K562 (cell line): ENCODE measurements around the gene GAK. TPM values are rescaled to one million over a fixed set of nuclear protein-coding genes. Genes with fewer than 3 reads are reported as not detected.

Source experiments
- ATAC-seq: fragments of 200-7000 bp; cut with Tn5 transposase; 3 replicates; pipeline ENCODE4 v1.9.1; 2020; ENCODE audit warnings: moderate library complexity
- BruUV-seq: library from RNA; stranded (reverse); fragments of 400-500 nt; replicated peaks from 2 replicates; lab custom pipeline; 2021; lab: Mats Ljungman, UMichigan
- CTCF ChIA-PET: fragments of 300-600 bp; formaldehyde crosslinking; extraction: SDS; loops from one replicate; lab custom pipeline; 2021; ENCODE audit warnings: low intra/inter-chr PET ratio; lab: Yijun Ruan, JAX
- POLR2A ChIA-PET: fragments of 300-600, 350-650 bp; sonication (Branson Sonifier 250); formaldehyde crosslinking; extraction: SDS; loops from one replicate; lab custom pipeline; 2021; ENCODE audit warnings: antibody characterized with exemption, inconsistent platforms; lab: Yijun Ruan, JAX
- DNase-seq, 4 experiments: peaks; one replicate each; pipeline versions ENCODE4 v3.0.0 to v3.0.0-alpha.2; 2011 to 2018; ENCODE audit warnings: low spot score in 3 of 4, mixed read lengths in 3 of 4; ENCODE audit errors: extremely low read depth in 1 of 4
- FAIRE-seq: peaks from 2 replicates; lab custom pipeline; 2011; peaks lifted over from hg19 to GRCh38; lab: Jason Lieb, UNC
- H2AFZ ChIP-seq: 2 replicates; pipeline ENCODE4 v1.6.0; 2011; ENCODE audit warnings: low read depth, low read length, control low read depth, inconsistent platforms
- H3K27ac ChIP-seq: fragments of 200-600 bp; 3 replicates; pipeline ENCODE4 v1.8.0; 2011; ENCODE audit warnings: low read depth, mild to moderate bottlenecking, control low read depth, inconsistent platforms, low read length, moderate library complexity, mixed read lengths; ENCODE audit errors: extremely low read depth
- H3K27me3 ChIP-seq, 2 experiments: fragments of 300-600 bp in 1 of 2; 2 replicates in 1 of 2; 3 replicates in 1 of 2; pipeline versions ENCODE4 v1.6.0 to v1.8.0; 2011; ENCODE audit warnings: inconsistent platforms in 2 of 2, low read length in 2 of 2, mild to moderate bottlenecking in 1 of 2, mixed read lengths in 1 of 2, moderate library complexity in 1 of 2; ENCODE audit not compliant: control insufficient read depth in 2 of 2, insufficient read depth in 2 of 2
- H3K36me3 ChIP-seq: fragments of 300-600 bp; 3 replicates; pipeline ENCODE4 v1.8.0; 2011; ENCODE audit warnings: mild to moderate bottlenecking, low read length, inconsistent platforms; ENCODE audit not compliant: control insufficient read depth, insufficient read depth
- H3K4me1 ChIP-seq, 2 experiments: fragments of 200-600 bp in 1 of 2; replicated peaks in 1 of 2; 2 replicates in 1 of 2; 3 replicates in 1 of 2; pipeline versions ENCODE4 v1.5.1 to v1.8.0; 2011; ENCODE audit warnings: inconsistent platforms in 2 of 2, low read length in 2 of 2, mild to moderate bottlenecking in 1 of 2, mixed read lengths in 1 of 2, moderate library complexity in 1 of 2; ENCODE audit not compliant: control insufficient read depth in 2 of 2, insufficient read depth in 2 of 2
- H3K4me2 ChIP-seq: 2 replicates; pipeline ENCODE4 v1.6.1; 2011; ENCODE audit warnings: low read length, control low read depth, inconsistent platforms, mixed read lengths; ENCODE audit not compliant: insufficient read depth
- H3K4me3 ChIP-seq: fragments of 200-600 bp; sonication (generic), shearing (Covaris generic); 2 replicates; pipeline ENCODE4 v1.5.1; 2016; ENCODE audit warnings: control low read depth, inconsistent platforms
- H3K79me2 ChIP-seq: fragments of 200-600 bp; 3 replicates; pipeline ENCODE4 v1.8.0; 2011; ENCODE audit warnings: low read length, inconsistent platforms; ENCODE audit not compliant: control insufficient read depth, insufficient read depth
- H3K9ac ChIP-seq, 2 experiments: 2 replicates each; pipeline versions ENCODE4 v1.6.0 to v1.6.1; 2011; ENCODE audit warnings: low read depth in 2 of 2, low read length in 2 of 2, control low read depth in 1 of 2, inconsistent platforms in 1 of 2, mild to moderate bottlenecking in 1 of 2, mixed read lengths in 1 of 2; ENCODE audit not compliant: insufficient read depth in 1 of 2
- H3K9me1 ChIP-seq: one replicate; pipeline ENCODE4 v1.6.0; 2011; ENCODE audit warnings: inconsistent platforms, mild to moderate bottlenecking, low read length, moderate library complexity; ENCODE audit not compliant: control insufficient read depth, insufficient read depth
- H3K9me3 ChIP-seq: replicated peaks from 2 replicates; pipeline ENCODE4 v1.5.1; 2011; ENCODE audit warnings: low read depth, low read length, inconsistent platforms; ENCODE audit not compliant: control insufficient read depth, insufficient read depth
- H4K20me1 ChIP-seq: replicated peaks from 2 replicates; pipeline ENCODE4 v1.6.1; 2011; ENCODE audit warnings: low read length, inconsistent platforms, mixed read lengths; ENCODE audit not compliant: control insufficient read depth, insufficient read depth
- ARID4B ChIP-seq: sonication (generic); formaldehyde crosslinking; IDR thresholded peaks from 2 replicates; pipeline ENCODE4 v1.8.0; 2022; ENCODE audit warnings: mild to moderate bottlenecking, missing genetic modification reagents
- JUND ChIP-seq, 2 experiments: IDR thresholded peaks; 2 replicates in 1 of 2; 3 replicates in 1 of 2; pipeline ENCODE4 v1.6.1; 2011; ENCODE audit warnings: borderline replicate concordance in 2 of 2, low read depth in 2 of 2, low read length in 2 of 2, improper control_type of control experiment in 1 of 2, missing biosample characterization in 1 of 2, missing genetic modification characterization in 1 of 2, missing genetic modification reagents in 1 of 2
- L3MBTL2 ChIP-seq: fragments of 450-650 bp; IDR thresholded peaks from 2 replicates; pipeline ENCODE4 v1.6.1; 2016; ENCODE audit warnings: mild to moderate bottlenecking, moderate library complexity
- PBX2 ChIP-seq, 2 experiments: IDR thresholded peaks in 1 of 2; conservative IDR thresholded peaks in 1 of 2; 2 replicates each; pipeline ENCODE4 v1.6.1; 2016; ENCODE audit warnings: low read depth in 2 of 2, mild to moderate bottlenecking in 1 of 2, missing compliant biosample characterization in 1 of 2, missing genetic modification characterization in 1 of 2, moderate library complexity in 1 of 2
- PHF8 ChIP-seq: fragments of 200-600 bp; sonication (generic); IDR thresholded peaks from 2 replicates; pipeline ENCODE4 v1.6.1; 2012; ENCODE audit warnings: mixed run types, mild to moderate bottlenecking, inconsistent platforms, low read length, moderate library complexity, borderline replicate concordance
- THRAP3 ChIP-seq: fragments of 450-650 bp; IDR thresholded peaks from 2 replicates; pipeline ENCODE4 v1.6.1; 2016; ENCODE audit warnings: mild to moderate bottlenecking, inconsistent platforms, borderline replicate concordance
- WGBS: fragments of 100-300 bp; shearing (Covaris generic); methylation state at CpG from one replicate; pipeline ENCODE4 v1.1.6; 2016; ENCODE audit warnings: low coverage, mixed read lengths; ENCODE audit not compliant: insufficient coverage; ENCODE audit errors: missing lambda C conversion rate; 5-methylcytosine and 5-hydroxymethylcytosine counted together
- in situ Hi-C: fragments of 300-500 bp; cut with MboI; formaldehyde crosslinking; loops from 4 replicates; pipeline ENCODE4 v1.15.0; 2018; ENCODE audit warnings: inconsistent platforms, mixed read lengths
- intact Hi-C: fragments of 100-400 bp; cut with micrococcal nuclease; formaldehyde crosslinking; loops from 2 replicates; pipeline ENCODE4 v1.14.2; 2022
- polyA plus RNA-seq, 8 experiments: library from polyadenylated mRNA; depleted of rRNA in 4 of 8; stranded (reverse) in 5 of 8; unstranded in 3 of 8; fragments of >200 nt; fragmentation: Nextera tagmentation in 2 of 8; fragmentation: Illumina TruSeq in 1 of 8; extraction: Ambion mirVana in 2 of 8; extraction: Trizol in 1 of 8; gene quantifications; 2 replicates each; pipeline versions ENCODE4 v1.2.1 to v1.2.3, GENCODE V29; 2011 to 2014; ENCODE audit warnings: inconsistent platforms in 1 of 8, missing spikeins in 1 of 8
- total RNA-seq, 7 experiments: library from RNA; depleted of rRNA in 6 of 7; stranded (reverse); fragments of >200 nt in 6 of 7; fragmentation: Illumina TruSeq in 2 of 7; extraction: Trizol in 2 of 7; gene quantifications; 2 replicates each; pipeline versions ENCODE4 v1.2.1 to v1.2.3, GENCODE V29; 2011 to 2021; ENCODE audit warnings: low replicate concordance in 1 of 7

Gene GAK
- total and polyA plus RNA-seq, 9 of the 15 experiments (the other 6 are each of a cell fraction or from before 2014, with no cell fraction given): 1.3 to 102 (median 16.2) TPM

- Histone ChIP-seq H3K9ac (peak overlapping the region; percentile 64 to 95; a peak in 3 of 4 replicates), H3K4me3 (peak overlapping the region; percentile 79), H4K20me1 (no peaks in the 10 kb centered on the region; the same call in 1 of the 2 replicates), H3K4me1 (peaks cover 0 to 67% of the 10 kb centered on the region in 2 experiments; a peak in 4 of 5 replicates), H2AFZ (0 out of 2 replicates have a peak overlapping the region, but pooled peaks have one; percentile 45), H3K9me1 (no peaks in the 10 kb centered on the region), H3K79me2 (peaks cover 10% of the 10 kb centered on the region; the same call in 2 of the 3 replicates), H3K27ac (peak overlapping the region; percentile 51; the same call in 2 of the 3 replicates), H3K36me3 (peaks cover 3% of the 10 kb centered on the region; the same call in 1 of the 3 replicates), H3K4me2 (peak overlapping the region; percentile 79), H3K9me3 (no peaks in the 10 kb centered on the region), H3K27me3 (no peaks in the 10 kb centered on the region)
- in situ Hi-C loops (no loop called here), intact Hi-C loops (loop anchor here (2.0 kb wide), 1 partner anchor 42 kb away; no protein-coding TSS in a partner anchor)
- 4% methylated on average over 51 of the region's 65 CpGs for WGBS
- CTCF ChIA-PET: no interaction called here
- TSS peak; percentile 46 for BruUV-seq
- POLR2A ChIA-PET: interaction anchor here (0.9 kb wide), 1 partner anchor 14 kb away, joined by 3 read pairs; the partner anchor contains the start of gene IDUA
- peak; percentile 48 for ATAC-seq
- FAIRE-seq: no peak
- DNase-seq: peak in 3 of 4 experiments; percentile 43 to 75 (median 74)
- TF ChIP-seq THRAP3: no peak
- no peak for TF ChIP-seq PBX2 (CRISPR knock-in tag; IDR thresholded peaks at IDR 0.05; ENCODE audit: low read depth)
- no peak for TF ChIP-seq PBX2 (tag; conservative IDR thresholded peaks at IDR 0.05; ENCODE audit: low read depth)
- TF ChIP-seq JUND (IDR thresholded peaks at IDR 0.05; ENCODE audit: borderline replicate concordance, low read depth, low read length): no peak
- TF ChIP-seq JUND (tag; IDR thresholded peaks at IDR 0.05; ENCODE audit: borderline replicate concordance, low read depth, low read length): no peak
- TF ChIP-seq ARID4B (CRISPR knock-in tag): peak; percentile 66; the same call in 1 of the 2 replicates
- TF ChIP-seq L3MBTL2: peak; percentile 55
- peak; percentile 7; the same call in 1 of the 2 replicates for TF ChIP-seq PHF8
Observed at GRCh38 chr4:972651-973424, 40.7 kb upstream of the GAK start.
